ENCODE measurements around the gene DEPDC4.

GRCh38 chr12:100229036-100229635, 37.7 kb downstream of the DEPDC4 start:
- no peak for TF ChIP-seq EP300 (IDR thresholded peaks at IDR 0.05)
- no peak for TF ChIP-seq CTCF (IDR thresholded peaks at IDR 0.05)
- no peak for TF ChIP-seq POLR2AphosphoS5 (IDR thresholded peaks at IDR 0.05)

Data from gastroesophageal sphincter (tissue), 3 donors.